Measurements from ENCODE around the gene DLGAP4. TPM values are rescaled to one million over a fixed set of nuclear protein-coding genes. Genes with fewer than 3 reads are reported as not detected.
A peak's percentile ranks its signal among the peaks of the same experiment; 100 is the strongest.

The DLGAP4 gene
- total and polyA plus RNA-seq, 2 of the 13 experiments (the other 11 are each of a cell fraction or from before 2014, with no cell fraction given): 15.2 to 26.7 TPM

- TF ChIP-seq GMEB1 (CRISPR knock-in tag; IDR thresholded peaks at IDR 0.05; ENCODE audit: borderline replicate concordance) (no peak), ZNF839 (CRISPR knock-in tag; IDR thresholded peaks at IDR 0.05; ENCODE audit: borderline replicate concordance) (no peak), HOXD1 (CRISPR knock-in tag; IDR thresholded peaks at IDR 0.05) (no peak), NR2F1 (CRISPR knock-in tag; IDR thresholded peaks at IDR 0.05) (no peak), NFIB (CRISPR knock-in tag; IDR thresholded peaks at IDR 0.05; ENCODE audit: borderline replicate concordance) (no peak), ZNF282 (IDR thresholded peaks at IDR 0.05; ENCODE audit: partially characterized antibody) (no peak), HOMEZ (CRISPR knock-in tag; IDR thresholded peaks at IDR 0.05; ENCODE audit: low read depth) (no peak), YY1 (IDR thresholded peaks at IDR 0.05; ENCODE audit: insufficient read depth, insufficient replicate concordance, low read depth, low read length) (peak; percentile 66), ZNF761 (CRISPR knock-in tag; conservative IDR thresholded peaks at IDR 0.05) (no peak), FOSL2 (CRISPR knock-in tag; IDR thresholded peaks at IDR 0.05) (0 out of 2 replicates have a peak, but pooled peaks have one; percentile 28), DNMT1 (CRISPR knock-in tag; IDR thresholded peaks at IDR 0.05) (no peak), CBX1 (IDR thresholded peaks at IDR 0.05; ENCODE audit: low read depth) (no peak), ZNF615 (CRISPR knock-in tag; IDR thresholded peaks at IDR 0.05; ENCODE audit: borderline replicate concordance) (no peak), JUNB (CRISPR knock-in tag; IDR thresholded peaks at IDR 0.05; ENCODE audit: borderline replicate concordance) (no peak), NR2F2 (IDR thresholded peaks at IDR 0.05; ENCODE audit: borderline replicate concordance, low read depth) (no peak), PTBP1 (IDR thresholded peaks at IDR 0.05; ENCODE audit: low read depth, low read length, poor library complexity, severe bottlenecking) (no peak), SNAI1 (CRISPR knock-in tag; IDR thresholded peaks at IDR 0.05; ENCODE audit: borderline replicate concordance) (no peak), ZNF740 (CRISPR knock-in tag; IDR thresholded peaks at IDR 0.05) (no peak)
- TF ChIP-seq, protein P1, sequence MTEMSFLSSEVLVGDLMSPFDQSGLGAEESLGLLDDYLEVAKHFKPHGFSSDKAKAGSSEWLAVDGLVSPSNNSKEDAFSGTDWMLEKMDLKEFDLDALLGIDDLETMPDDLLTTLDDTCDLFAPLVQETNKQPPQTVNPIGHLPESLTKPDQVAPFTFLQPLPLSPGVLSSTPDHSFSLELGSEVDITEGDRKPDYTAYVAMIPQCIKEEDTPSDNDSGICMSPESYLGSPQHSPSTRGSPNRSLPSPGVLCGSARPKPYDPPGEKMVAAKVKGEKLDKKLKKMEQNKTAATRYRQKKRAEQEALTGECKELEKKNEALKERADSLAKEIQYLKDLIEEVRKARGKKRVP (CRISPR knock-in tag; IDR thresholded peaks at IDR 0.05): no peak
- TF ChIP-seq, protein P2, sequence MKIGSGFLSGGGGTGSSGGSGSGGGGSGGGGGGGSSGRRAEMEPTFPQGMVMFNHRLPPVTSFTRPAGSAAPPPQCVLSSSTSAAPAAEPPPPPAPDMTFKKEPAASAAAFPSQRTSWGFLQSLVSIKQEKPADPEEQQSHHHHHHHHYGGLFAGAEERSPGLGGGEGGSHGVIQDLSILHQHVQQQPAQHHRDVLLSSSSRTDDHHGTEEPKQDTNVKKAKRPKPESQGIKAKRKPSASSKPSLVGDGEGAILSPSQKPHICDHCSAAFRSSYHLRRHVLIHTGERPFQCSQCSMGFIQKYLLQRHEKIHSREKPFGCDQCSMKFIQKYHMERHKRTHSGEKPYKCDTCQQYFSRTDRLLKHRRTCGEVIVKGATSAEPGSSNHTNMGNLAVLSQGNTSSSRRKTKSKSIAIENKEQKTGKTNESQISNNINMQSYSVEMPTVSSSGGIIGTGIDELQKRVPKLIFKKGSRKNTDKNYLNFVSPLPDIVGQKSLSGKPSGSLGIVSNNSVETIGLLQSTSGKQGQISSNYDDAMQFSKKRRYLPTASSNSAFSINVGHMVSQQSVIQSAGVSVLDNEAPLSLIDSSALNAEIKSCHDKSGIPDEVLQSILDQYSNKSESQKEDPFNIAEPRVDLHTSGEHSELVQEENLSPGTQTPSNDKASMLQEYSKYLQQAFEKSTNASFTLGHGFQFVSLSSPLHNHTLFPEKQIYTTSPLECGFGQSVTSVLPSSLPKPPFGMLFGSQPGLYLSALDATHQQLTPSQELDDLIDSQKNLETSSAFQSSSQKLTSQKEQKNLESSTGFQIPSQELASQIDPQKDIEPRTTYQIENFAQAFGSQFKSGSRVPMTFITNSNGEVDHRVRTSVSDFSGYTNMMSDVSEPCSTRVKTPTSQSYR (CRISPR knock-in tag; IDR thresholded peaks at IDR 0.05; ENCODE audit: borderline replicate concordance): no peak
- TF ChIP-seq, protein P3, sequence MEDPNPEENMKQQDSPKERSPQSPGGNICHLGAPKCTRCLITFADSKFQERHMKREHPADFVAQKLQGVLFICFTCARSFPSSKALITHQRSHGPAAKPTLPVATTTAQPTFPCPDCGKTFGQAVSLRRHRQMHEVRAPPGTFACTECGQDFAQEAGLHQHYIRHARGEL (CRISPR knock-in tag; IDR thresholded peaks at IDR 0.05): no peak
Observed at GRCh38 chr20:36399147-36399968, 93.2 kb downstream of the DLGAP4 start (continued).

Measured in HepG2 (cell line).